Caco-2 (cell line): ENCODE measurements around the gene ZMAT5. TPM values are rescaled to one million over a fixed set of nuclear protein-coding genes. Genes with fewer than 3 reads are reported as not detected.
A peak's percentile ranks its signal among the peaks of the same experiment; 100 is the strongest.

Experiments used
- BruUV-seq: library from RNA; stranded (reverse); fragments of 400-500 nt; replicated peaks from 2 replicates; lab custom pipeline; 2021; lab: Mats Ljungman, UMichigan
- CTCF ChIA-PET: fragments of 300-600 bp; sonication (Branson Sonifier 250); formaldehyde crosslinking; loops from one replicate; lab custom pipeline; 2022; ENCODE audit warnings: antibody characterized with exemption; lab: Charles Lee
- POLR2A ChIA-PET: fragments of 300-600 bp; sonication (Branson Sonifier 250); formaldehyde crosslinking; loops from one replicate; lab custom pipeline; 2022; ENCODE audit warnings: antibody characterized with exemption; lab: Charles Lee
- DNase-seq, 2 experiments: peaks; one replicate each; pipeline versions ENCODE4 v3.0.0 to v3.0.0-alpha.2; 2020 to 2022
- H3K27me3 ChIP-seq: replicated peaks from 2 replicates; pipeline ENCODE4 v1.6.0; 2011; ENCODE audit warnings: low read length; ENCODE audit not compliant: control insufficient read depth, insufficient read depth
- H3K36me3 ChIP-seq: 2 replicates; pipeline ENCODE4 v1.5.1; 2011; ENCODE audit warnings: low read length; ENCODE audit not compliant: control insufficient read depth, insufficient read depth
- H3K4me1 ChIP-seq: fragments of 250-450 bp; sonication (Bioruptor Pico); 2 replicates; pipeline ENCODE4 v1.5.1; 2020; ENCODE audit warnings: mild to moderate bottlenecking
- H3K4me3 ChIP-seq: 2 replicates; pipeline ENCODE4 v1.5.1; 2011; ENCODE audit warnings: low read depth, mild to moderate bottlenecking, control low read depth, low read length
- H3K9me3 ChIP-seq: fragments of 250-450 bp; sonication (Bioruptor Pico); 2 replicates; pipeline ENCODE4 v1.5.1; 2020; ENCODE audit warnings: mild to moderate bottlenecking, moderate library complexity
- H3K27ac Mint-ChIP-seq: one replicate; pipeline ENCODE4 v1.8.0; 2022; ENCODE audit warnings: mixed read lengths; ENCODE audit not compliant: unreplicated experiment
- H3K27me3 Mint-ChIP-seq: one replicate; pipeline ENCODE4 v1.8.0; 2022; ENCODE audit warnings: mixed read lengths; ENCODE audit not compliant: insufficient read depth, unreplicated experiment
- H3K36me3 Mint-ChIP-seq: one replicate; pipeline ENCODE4 v1.8.0; 2022; ENCODE audit warnings: mild to moderate bottlenecking, mixed read lengths; ENCODE audit not compliant: insufficient read depth, unreplicated experiment
- H3K4me1 Mint-ChIP-seq: one replicate; pipeline ENCODE4 v1.8.0; 2022; ENCODE audit warnings: low read depth, mixed read lengths; ENCODE audit not compliant: unreplicated experiment
- H3K4me3 Mint-ChIP-seq: one replicate; pipeline ENCODE4 v1.8.0; 2022; ENCODE audit warnings: mild to moderate bottlenecking, moderate library complexity, mixed read lengths; ENCODE audit not compliant: unreplicated experiment
- H3K9me3 Mint-ChIP-seq: one replicate; pipeline ENCODE4 v1.8.0; 2022; ENCODE audit warnings: mixed read lengths; ENCODE audit not compliant: unreplicated experiment
- intact Hi-C: fragments of 100-400 bp; cut with micrococcal nuclease; formaldehyde crosslinking; loops from one replicate; pipeline ENCODE4 v1.10.0; 2022; ENCODE audit not compliant: unreplicated experiment
- total RNA-seq: library from RNA; stranded (reverse); gene quantifications from 2 replicates; pipeline ENCODE4 v1.2.3, GENCODE V29; 2022
- TF ChIP-seq, protein P1 (sequence below), 2 experiments: fragments of 200-600 bp in 1 of 2; IDR thresholded peaks; 1 replicate in 1 of 2; 2 replicates in 1 of 2; pipeline versions ENCODE4 v1.5.1 to v1.8.0; 2011 to 2022; ENCODE audit warnings: antibody characterized with exemption in 1 of 2, control low read depth in 1 of 2, inconsistent platforms in 1 of 2, low read depth in 1 of 2, low read length in 1 of 2, mild to moderate bottlenecking in 1 of 2, moderate library complexity in 1 of 2; ENCODE audit not compliant: insufficient read depth in 1 of 2, severe bottlenecking in 1 of 2, unreplicated experiment in 1 of 2

ZMAT5 gene
- total RNA-seq, 1 experiment from 2014 or later: 19.7 TPM

GRCh38 chr22:29813126-29813525 is 46.3 kb upstream of the ZMAT5 start:
- no TSS peak for BruUV-seq
- CTCF ChIA-PET: interaction anchor here (0.9 kb wide), 1 partner anchor 46 kb away, joined by 3 read pairs; the partner anchor contains the start of genes UQCR10 and ZMAT5
- DNase-seq: no peak
- POLR2A ChIA-PET: no interaction called here
- H3K36me3 ChIP-seq: no peaks in the 10 kb centered on the region
- H3K9me3 ChIP-seq: no peaks in the 10 kb centered on the region
- Mint-ChIP-seq H3K4me3 (no peak overlapping the region), H3K36me3 (peaks cover 62% of the 10 kb centered on the region), H3K9me3 (no peaks in the 10 kb centered on the region), H3K27me3 (no peaks in the 10 kb centered on the region), H3K27ac (no peak overlapping the region), H3K4me1 (peaks cover 33% of the 10 kb centered on the region)
- no peak overlapping the region for H3K4me3 ChIP-seq
- H3K4me1 ChIP-seq: peaks cover 8% of the 10 kb centered on the region
- TF ChIP-seq, protein P1, sequence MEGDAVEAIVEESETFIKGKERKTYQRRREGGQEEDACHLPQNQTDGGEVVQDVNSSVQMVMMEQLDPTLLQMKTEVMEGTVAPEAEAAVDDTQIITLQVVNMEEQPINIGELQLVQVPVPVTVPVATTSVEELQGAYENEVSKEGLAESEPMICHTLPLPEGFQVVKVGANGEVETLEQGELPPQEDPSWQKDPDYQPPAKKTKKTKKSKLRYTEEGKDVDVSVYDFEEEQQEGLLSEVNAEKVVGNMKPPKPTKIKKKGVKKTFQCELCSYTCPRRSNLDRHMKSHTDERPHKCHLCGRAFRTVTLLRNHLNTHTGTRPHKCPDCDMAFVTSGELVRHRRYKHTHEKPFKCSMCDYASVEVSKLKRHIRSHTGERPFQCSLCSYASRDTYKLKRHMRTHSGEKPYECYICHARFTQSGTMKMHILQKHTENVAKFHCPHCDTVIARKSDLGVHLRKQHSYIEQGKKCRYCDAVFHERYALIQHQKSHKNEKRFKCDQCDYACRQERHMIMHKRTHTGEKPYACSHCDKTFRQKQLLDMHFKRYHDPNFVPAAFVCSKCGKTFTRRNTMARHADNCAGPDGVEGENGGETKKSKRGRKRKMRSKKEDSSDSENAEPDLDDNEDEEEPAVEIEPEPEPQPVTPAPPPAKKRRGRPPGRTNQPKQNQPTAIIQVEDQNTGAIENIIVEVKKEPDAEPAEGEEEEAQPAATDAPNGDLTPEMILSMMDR (IDR thresholded peaks at IDR 0.05; ENCODE audit: insufficient read depth in 1 of 2, low read depth in 1 of 2, low read length in 1 of 2, severe bottlenecking in 1 of 2, unreplicated experiment in 1 of 2): no peak
- no peaks in the 10 kb centered on the region for H3K27me3 ChIP-seq
- intact Hi-C loops: no loop called here

DNA sequence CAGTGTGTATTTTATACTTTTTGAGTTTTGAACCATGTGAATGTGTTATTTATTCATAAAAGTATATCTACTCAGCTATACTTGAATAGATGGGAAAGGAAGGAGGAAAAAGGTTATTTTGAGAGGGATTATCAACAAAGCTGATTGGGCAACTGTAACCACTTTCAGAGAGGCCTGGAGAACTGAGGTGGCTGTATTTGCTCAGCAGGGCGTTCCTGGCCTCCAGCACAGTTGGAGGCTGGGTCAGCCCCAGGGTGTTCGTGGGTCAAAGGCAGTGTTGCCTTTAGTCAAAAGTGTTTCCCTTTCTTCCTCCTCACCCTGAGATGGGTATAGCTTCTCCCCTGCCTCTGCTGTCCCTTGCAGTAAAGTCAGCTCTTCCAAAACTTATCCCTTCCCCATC is 44.6 kb upstream of the ZMAT5 start:
- Mint-ChIP-seq H3K27me3 (no peaks in the 10 kb centered on the region), H3K4me1 (peaks cover 33% of the 10 kb centered on the region), H3K9me3 (no peaks in the 10 kb centered on the region), H3K36me3 (peaks cover 69% of the 10 kb centered on the region), H3K4me3 (no peak overlapping the region), H3K27ac (peak overlapping the region; percentile 46)
- POLR2A ChIA-PET: no interaction called here
- Histone ChIP-seq H3K27me3 (no peaks in the 10 kb centered on the region), H3K4me3 (no peak overlapping the region), H3K4me1 (peaks cover 8% of the 10 kb centered on the region), H3K9me3 (no peaks in the 10 kb centered on the region), H3K36me3 (no peaks in the 10 kb centered on the region)
- DNase-seq: peak in 1 of 2 experiments; percentile 62
- CTCF ChIA-PET: no interaction called here
- BruUV-seq: no TSS peak
- TF ChIP-seq, protein P1 (IDR thresholded peaks at IDR 0.05; ENCODE audit: insufficient read depth in 1 of 2, low read depth in 1 of 2, low read length in 1 of 2, severe bottlenecking in 1 of 2, unreplicated experiment in 1 of 2): no peak
- intact Hi-C loops: no loop called here

DNA sequence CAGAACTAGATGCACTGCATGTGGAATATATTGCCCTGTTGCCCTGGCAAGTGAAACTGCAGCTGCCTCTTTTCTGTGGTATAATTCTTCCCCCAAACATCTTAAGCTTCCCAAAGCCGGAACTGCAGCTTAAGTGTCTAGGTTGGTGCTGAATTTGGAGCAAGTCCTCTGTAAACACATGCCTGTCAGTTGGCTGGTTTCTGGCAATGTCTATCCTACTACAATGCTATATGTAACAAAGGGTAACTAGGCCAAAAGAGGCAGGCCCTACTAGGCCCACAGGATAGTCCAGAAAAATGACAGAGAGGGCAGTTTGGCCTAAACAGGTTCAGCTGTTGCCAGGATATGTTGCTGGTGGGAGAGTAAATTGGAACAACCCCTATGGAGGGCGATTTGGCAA is 43.4 kb upstream of the ZMAT5 start:
- H3K4me1 ChIP-seq: peaks cover 8% of the 10 kb centered on the region
- no peak overlapping the region for H3K4me3 ChIP-seq
- no peaks in the 10 kb centered on the region for H3K27me3 ChIP-seq
- H3K9me3 ChIP-seq: no peaks in the 10 kb centered on the region
- no peak for DNase-seq
- H3K4me3 Mint-ChIP-seq: no peak overlapping the region
- H3K36me3 Mint-ChIP-seq: peaks cover 72% of the 10 kb centered on the region
- H3K4me1 Mint-ChIP-seq: peaks cover 28% of the 10 kb centered on the region
- ChIA-PET CTCF (interaction anchor here (0.6 kb wide), 1 partner anchor 37 kb away, joined by 9 read pairs; no protein-coding TSS in a partner anchor), POLR2A (no interaction called here)
- peaks cover 2% of the 10 kb centered on the region; the same call in 1 of the 2 replicates for H3K36me3 ChIP-seq
- no peaks in the 10 kb centered on the region for H3K9me3 Mint-ChIP-seq
- H3K27me3 Mint-ChIP-seq: no peaks in the 10 kb centered on the region
- TF ChIP-seq, protein P1 (IDR thresholded peaks at IDR 0.05; ENCODE audit: insufficient read depth in 1 of 2, low read depth in 1 of 2, low read length in 1 of 2, severe bottlenecking in 1 of 2, unreplicated experiment in 1 of 2): no peak
- intact Hi-C loops: no loop called here
- no TSS peak for BruUV-seq
- H3K27ac Mint-ChIP-seq: no peak overlapping the region
